KG1 (cell line): ENCODE measurements around the gene CATSPERD.

Source experiments
- DNase-seq: peaks from one replicate; lab custom pipeline; 2025; lab: John Stamatoyannopoulos, UW

Gene CATSPERD

GRCh38 chr19:5787409-5788182 is 67.2 kb downstream of the CATSPERD start:
- DNase-seq = no peak

DNA sequence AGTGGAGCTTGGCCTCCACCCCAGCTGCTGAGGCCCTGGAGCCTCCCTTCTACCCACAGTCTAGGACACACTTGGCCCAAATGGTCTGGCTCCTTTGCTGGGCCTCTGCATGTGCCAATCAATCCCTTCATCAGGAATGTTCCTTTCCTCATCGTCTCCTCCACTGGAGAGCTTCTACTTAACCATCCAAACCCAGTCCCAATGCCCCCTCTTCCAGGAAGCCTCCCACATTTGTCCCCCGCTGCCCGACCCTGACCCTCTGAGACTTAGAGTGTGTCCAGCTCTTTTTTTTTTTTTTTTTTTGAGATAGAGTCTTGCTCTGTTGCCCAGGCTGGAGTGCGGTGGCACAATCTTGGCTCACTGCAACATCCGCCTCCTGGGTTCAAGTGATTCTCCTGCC is 68.0 kb downstream of the CATSPERD start:
- no peak for DNase-seq

GRCh38 chr19:5789351-5789761 is 68.9 kb downstream of the CATSPERD start:
- no peak for DNase-seq

DNA sequence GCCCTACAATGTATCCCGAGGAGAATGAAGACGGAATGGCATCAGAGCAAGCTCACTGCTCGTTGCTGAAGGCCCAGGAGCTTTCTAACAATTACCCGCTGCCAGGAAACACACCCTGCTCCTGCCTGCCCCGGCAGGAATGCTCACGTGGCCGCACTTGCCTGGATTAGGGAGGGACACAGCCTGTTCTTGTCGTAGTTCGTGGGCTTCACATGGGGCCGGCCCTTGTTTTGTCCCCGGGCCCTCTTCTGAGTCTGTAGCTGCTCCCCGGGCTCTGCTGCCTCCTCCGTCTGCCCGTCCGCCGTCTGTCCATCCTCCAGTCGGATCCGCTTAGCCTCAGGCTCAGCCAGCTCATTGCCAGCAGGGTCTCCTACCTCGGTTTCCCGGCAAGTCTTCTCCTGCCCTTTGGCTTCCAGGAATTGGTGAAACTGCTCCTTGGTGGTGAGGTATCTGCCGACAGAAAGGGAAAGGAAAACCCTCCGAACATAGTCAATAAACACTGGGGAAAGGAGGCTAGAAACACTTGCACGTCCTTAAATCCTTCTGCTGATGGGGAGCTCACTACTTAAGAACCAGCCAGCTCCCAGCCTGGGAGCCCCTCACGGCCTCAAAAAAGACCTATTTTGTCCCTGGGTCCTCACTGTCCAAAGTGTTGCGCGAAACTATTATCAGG is 69.6 kb downstream of the CATSPERD start:
- DNase-seq = no peak

GRCh38 chr19:5790559-5791520 is 70.4 kb downstream of the CATSPERD start, which contains the start of gene DUS3L:
Gene DUS3L (minus strand): TSS chr19:5791163. CDS start chr19:5791141, 22 bp downstream.
- peak; percentile 88 for DNase-seq

DNA sequence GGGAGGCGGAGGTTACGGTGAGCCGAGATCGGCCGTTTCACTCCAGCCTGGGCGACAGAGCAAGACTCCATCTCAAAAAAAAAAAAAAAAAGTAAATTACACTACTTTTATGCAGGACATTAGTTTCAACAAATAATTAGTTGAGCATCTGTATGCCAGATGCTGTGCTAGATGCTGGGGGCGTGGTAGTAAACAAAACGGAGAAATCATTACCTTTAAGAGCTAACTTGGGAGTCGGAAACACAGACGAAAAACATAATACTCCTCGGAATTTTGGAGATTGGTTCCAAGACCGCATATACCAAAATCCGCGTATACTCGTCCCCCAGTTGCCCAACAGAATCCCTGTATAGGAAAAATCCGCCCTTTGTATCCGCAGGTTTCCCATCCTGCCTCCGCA is 71.8 kb downstream of the CATSPERD start:
- no peak for DNase-seq

DNA sequence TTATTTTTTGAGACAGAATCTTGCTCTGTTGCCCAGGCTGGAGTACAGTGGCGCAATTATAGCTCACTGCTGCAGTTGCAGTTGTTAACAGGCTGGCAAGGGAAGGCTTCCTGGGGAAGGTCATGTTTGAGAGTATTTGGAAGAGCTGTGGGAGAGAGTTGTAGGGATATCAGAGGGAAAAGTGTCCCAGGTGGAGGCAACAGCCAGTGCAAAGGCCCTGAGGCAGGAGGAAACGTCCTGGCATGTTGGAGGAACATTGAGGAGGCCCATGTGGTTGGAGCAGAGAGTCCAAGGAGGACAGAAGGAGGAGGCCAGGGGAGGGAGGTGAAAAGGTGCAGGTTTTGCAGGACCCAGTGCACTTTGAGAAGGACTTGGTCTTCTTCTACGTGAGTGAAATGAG is 72.8 kb downstream of the CATSPERD start:
- no peak for DNase-seq

DNA sequence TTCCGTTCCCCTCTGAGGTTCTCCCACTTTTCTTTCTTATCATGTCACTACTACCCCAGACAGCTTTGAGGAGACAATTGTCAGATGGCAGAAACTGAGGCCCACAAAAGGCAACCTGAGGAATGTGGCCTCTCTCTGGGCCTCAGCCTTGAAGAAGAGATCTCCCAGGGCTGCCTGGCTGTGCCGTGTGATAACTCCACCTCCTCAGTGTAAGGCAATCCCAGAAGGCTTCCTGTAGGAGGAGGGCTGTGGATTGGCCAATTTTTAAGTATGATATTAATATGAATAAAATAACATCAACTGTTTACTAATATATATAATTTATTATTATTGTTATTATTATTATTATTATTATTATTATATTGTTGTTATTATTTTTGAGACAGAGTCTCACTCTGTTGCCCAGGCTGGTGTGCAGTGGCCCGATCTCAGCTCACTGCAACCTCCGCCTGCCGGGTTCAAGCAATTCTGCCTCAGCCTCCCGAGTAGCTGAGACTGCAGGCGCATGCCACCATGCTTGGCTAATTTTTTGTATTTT is 75.0 kb downstream of the CATSPERD start:
- no peak for DNase-seq

DNA sequence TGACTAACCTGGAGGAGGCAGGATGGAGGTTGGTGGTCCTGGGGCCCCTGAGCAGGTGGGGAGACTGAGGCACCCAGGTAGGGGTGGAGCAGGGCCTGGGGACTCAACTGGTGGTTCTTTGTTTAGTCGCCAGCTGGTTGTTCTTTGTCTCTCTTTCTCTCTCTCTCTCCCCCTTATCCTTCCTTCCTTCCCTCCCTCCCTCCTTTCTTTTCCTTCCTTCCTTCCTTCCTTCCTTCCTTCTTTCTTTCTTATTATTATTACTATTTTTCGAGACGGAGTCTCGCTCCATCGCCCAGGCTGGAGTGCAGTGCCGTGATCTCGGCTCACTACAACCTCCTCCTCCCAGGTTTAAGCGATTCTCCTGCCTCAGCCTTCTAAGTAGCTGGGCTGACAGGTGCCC is 77.8 kb downstream of the CATSPERD start:
- DNase-seq = no peak

DNA sequence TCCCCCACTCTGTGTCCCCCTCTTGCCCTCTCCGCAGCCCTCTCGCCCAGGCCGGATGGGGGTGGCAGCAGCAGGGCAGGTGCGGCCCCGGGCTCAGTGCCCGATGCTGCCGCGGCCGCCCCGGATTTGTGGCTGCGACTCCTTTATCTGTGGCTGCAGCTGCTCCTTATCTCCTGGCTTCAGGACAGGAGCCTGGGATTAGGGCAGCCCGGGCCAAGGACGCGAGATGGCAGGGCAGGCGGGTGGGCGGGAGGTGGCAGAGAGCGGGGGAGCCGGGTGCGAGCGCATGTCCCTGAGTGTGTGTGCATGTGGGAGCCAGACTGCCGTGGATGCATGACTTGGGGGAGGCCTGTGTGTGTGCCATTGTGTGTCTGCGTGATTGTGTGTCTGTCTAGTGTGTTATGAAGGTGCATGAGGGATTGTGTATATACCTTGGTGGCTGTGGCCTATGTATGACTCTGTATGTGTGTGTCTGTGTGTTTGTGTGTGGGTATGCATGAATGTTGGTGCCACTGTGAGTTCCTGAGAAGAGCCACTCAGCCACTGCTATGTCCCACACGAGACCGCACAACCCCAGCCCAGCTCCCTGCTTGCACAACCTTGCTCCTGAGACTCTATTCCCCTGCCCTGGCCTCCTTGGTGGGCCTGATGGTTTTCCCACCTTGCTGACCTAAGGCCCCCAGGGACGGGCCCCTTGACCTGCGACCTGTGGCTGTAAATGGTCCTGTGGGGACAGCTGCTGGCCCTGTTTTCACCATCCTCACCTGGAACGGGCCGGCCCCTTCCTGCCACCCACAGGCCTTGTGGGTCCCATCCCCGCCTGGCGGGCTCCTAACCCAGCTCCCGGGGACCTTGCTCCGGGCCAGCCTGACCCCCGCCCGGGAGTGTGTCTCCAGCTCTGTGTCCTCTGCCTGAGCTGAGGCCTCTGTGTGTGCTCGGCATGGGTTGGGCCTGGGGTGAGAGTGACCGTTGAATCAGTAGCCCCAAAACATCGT is 79.1 kb downstream of the CATSPERD start:
- peak; percentile 38 for DNase-seq

- no peak for DNase-seq
Measured at GRCh38 chr19:5800361-5801270, 80.2 kb downstream of the CATSPERD start.

DNA sequence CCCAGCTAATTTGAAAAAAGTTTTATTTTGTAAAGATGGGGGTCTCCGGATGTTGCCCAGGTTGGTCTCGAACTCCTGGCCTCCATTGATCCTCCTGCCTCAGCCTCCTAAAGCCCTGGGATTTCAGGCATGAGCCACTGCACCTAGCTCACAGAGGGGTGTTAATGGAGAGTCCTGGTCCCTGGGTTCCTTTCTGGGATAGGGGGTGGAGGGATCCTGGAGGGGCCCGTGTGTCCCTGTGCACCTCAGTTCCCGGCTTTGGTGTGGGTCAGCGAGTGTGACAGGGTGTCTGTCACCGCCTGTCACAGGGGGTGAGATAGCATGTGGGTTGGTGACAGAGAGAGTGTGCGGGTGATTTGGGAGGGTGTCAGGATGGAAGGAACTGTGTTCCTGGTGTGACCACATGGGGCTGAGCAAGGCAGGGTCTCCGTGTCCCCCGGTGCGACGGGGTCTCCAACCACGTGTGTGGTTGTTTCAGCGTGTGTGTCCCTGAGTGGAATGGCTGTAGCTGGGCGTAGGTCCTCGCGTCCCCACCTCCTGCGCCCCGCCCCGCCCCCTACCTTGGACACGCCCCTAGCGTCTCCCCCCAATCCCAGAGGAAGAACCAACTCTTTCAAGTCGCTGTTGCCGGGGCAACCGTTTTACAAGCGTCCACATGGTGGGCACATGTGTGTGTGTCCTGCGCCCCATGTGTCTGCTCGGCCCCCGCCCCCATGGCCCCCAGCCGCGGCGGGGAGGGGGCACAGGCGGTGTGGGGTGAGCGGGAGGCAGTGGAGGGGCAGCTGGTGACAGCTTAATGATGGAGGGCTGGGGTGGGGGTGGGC is 81.6 kb downstream of the CATSPERD start:
- no peak for DNase-seq

GRCh38 chr19:5803441-5803751 is 83.0 kb downstream of the CATSPERD start:
- DNase-seq = no peak

DNA sequence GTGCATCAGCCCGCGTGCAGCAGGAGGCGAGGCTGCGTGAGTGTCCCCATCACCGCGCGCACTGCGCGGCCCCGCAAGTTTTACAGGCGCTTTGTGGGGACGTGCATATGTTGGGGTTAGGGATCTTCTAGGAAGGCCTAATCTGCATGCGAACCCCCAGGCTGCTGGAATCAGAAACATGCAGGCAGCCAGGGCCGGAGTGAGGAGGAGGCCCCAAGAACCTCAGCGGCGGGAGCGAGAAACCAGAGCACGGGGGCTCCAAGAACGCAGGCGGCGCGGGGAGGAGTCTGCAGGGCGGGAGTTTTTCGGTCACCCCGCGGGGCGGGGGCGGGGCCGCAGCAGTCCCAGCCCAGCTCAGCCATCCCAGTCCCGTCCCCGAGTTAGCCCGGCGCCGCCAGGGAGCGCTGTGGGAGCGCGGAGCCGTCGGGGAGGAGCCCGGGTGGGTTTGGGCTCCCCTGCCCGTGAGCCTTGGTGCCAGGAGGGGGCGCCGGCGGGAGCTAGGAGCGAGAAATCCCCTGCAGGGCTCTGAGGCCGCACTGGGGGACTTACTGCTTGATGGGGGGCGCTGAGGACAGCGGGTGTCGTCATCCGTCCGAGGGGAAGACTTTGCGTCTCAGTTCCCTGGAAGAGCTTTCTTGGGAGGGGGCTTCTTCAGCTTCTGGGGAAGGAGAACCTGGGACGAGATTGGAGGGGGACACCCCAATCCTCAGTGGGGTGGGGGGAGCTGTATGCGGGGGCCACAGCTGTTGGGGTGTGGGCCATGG is 83.5 kb downstream of the CATSPERD start:
- peak; percentile 89 for DNase-seq

DNA sequence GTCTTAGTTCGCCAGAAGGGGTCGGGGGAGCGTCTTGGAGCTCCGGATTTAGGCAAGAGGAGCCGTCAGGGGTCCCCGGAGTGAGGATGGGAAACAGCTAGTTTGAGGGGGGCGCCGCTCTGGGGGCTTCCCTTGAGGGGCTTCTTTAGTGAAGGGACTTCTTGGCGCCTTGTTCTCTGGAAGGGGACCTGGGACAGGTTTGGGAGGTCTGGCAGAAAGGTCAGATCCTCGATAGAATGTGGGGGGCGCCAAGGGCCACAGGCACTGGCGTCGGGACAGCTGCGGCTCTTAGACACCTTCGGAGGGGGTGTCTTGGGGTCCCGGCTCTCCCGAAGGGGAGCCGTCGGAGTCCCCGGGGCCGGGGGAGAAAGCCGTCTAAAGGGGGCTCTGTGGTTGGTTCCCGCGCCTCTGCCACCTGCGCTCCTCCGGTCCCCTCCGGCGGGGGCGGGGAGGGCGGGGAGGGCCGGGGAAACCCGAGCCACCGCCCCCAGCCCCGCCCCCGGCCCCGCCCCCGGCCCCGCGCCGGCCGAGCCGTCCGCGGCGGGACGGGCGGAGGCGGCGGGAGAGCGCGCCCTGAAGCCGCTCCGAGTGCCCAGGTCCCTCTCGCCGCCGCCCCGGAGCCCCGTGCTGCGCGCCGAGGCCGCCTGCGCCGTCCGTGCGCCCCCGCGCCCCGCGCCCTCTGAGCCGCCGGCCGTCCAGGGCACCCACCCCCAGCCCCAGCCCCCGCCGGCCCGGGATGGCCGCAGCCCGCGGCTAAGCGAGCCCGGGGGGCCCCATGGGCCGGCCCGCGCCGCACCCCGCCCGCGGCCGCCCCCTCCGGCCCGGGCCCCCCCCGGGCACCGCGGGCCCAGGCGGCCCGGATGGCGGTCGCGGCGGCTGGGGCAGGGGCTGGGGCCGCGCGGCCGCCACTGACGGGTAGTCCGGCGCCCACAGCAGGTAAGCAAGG is 84.4 kb downstream of the CATSPERD start, which contains the start of gene NRTN:
TSS of gene NRTN (plus strand) at position 552 of the 946 bp plus-strand sequence. CDS start 19,099 bp downstream, outside the sequence.
- no peak for DNase-seq

DNA sequence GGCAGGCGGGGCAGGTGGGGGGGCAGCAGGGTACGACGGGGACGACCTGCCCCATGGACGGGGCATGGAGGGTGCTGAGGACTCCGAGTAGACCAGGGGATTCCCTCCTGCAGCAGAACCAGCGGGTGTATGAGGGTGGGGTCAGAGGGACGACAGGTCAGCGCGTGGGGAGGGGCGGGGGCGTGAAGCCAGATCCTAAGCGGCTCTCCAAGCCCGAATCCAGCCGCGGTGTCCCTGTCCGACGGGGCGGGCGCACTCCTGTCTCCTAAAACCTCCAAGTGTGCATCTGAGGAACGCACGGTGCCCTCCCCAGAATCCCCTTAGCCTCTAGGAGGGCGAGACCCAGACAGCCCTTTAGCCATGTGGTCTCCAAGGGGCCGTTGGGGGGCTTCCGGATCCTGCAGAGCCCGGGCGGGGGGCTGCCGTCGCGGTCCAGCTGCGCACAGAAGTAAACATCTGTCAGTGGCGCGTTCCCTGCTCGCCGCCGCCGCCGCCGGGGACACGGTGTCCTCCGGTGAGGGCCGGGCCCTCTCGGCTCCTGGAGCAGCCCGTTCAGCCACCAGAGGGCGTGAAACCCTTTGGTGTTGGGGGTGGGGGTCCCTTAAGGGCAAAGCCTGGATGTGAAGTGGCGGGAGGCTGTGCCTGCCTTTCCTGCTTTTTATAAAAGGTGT is 85.2 kb downstream of the CATSPERD start:
- DNase-seq = peak; percentile 2
